DLD1 (cell line): Measurements from ENCODE around the gene KCNA10.

Source experiments
- in situ Hi-C: cut with HindIII; loops from 2 replicates; pipeline ENCODE4 v1.10.0; 2017; ENCODE audit warnings: low sequenced_read_pairs

Gene KCNA10

DNA sequence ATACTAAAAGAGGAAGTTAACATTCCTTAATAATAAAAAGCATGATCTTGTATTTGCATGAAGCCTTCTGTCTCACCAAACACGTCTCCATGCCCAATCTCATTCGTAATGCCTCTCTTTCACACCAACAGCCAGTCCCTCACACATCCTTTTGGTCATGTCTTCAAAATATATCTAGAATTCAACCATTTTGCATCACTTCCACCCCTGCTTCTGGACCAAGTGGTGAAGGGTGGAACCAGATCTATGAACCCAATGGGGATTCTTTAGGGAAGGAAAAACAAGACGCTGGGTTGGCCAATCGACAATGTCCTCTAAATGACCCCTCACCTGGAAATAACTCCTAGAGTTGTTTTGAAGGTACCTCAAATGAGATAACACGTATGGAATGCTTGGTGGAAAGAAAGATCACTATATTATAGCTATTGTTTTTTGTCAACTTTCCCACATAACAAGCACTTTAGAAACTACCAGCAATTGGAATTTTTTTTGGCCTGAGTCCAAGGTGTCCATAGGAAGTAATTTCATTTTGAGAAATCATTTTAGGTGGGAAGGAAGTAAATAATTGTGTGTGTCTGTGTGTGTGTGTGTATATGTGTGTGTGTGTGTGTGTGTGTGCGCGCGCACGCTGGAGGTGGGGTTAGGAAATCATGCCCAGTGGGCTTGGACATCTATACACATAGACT, at the start of gene KCNA10:
KCNA10 (minus strand) TSS at position 51 of the 686 bp plus-strand sequence. CDS start 388 bp downstream, outside the sequence.
- in situ Hi-C loops, result no loop called here

DNA sequence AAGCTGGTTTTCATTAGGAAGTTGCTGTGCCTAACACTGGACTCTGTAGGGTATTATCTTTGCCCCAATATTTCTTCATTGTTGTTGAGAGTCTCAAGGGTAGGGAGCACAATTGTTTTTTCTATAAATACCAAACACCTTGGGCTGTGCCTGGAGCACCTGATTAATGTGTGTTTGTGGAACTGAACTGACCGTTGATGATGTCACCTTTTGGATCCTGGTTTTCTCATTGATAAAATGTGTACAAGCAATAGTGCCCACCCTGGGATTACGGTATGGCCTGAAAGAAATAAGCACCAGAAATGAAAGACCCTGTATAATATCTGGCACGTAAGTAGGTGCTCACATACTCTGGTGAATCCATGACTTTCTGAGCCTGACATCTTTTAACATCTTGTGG, 47.9 kb upstream of the KCNA10 start:
- in situ Hi-C loops, result no loop called here

DNA sequence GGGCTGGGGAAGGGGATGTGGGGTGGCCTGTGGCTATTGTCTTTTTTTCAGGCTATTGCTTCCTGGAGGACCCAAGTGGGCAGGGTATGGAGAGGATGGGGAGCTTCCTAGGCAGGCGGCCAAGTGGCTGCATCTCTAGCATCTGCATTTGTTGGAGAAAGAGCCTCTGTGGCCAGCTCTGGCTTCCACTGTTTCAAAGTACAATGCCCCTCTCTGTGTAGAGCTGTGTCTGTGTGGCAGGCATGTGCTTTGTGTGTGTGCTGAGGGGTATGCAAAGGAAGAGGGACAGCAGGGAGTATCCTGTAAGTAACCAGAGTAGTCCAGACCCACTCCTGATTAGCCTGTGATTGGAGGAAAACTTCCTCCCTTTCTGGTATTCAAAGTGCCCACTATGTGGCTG, 46.6 kb upstream of the KCNA10 start:
- in situ Hi-C loops, result no loop called here

DNA sequence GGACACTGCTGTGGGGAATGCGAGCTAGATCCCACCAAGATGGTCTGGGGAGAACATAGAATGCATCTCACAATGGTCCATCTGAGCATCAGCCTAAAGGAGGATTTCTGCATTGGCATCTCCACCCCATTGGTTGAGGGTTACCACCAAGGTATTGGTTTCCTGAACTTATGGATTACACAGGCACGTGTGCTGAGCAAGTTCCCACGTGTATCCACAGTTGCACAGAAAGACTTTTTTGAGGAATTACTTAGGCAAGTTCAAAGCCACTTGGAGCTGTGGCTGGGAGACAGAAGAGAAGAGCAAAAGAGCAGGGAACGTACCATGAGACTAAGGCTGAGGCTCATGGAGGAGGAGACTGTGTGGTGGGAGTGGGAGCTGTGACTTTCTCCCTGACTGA, 44.1 kb upstream of the KCNA10 start:
- in situ Hi-C loops, result no loop called here

GRCh38 chr1:110561596-110561995, 42.6 kb upstream of the KCNA10 start:
- in situ Hi-C loops, result no loop called here

- in situ Hi-C loops, result no loop called here
These were observed 40.2 kb upstream of the KCNA10 start for GRCh38 chr1:110559157-110559556.

DNA sequence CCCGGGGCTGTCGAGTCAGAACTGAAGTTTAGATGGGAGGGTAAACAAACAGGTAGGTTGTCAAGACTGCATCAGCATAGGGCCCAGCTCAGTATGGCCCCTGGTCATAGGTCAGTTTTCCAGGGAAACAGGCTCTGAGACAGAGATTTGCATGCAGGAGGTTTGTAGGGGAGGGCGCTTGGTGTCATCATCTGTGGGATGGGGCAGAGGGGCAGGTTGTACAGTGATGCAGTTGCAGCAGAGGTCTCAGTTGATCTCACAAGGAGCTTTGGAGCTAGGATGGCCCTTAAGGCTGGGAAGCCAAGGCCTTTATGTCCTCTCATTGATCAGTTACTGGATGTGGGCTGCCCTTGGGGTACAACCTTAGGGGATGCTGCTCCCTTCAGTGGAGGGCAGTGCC, 38.5 kb upstream of the KCNA10 start:
- in situ Hi-C loops, result no loop called here

GRCh38 chr1:110556471-110556807, 37.5 kb upstream of the KCNA10 start:
- in situ Hi-C loops, result no loop called here

GRCh38 chr1:110555807-110556470, 37.0 kb upstream of the KCNA10 start:
- in situ Hi-C loops, result no loop called here

GRCh38 chr1:110554871-110555801, 36.2 kb upstream of the KCNA10 start:
- in situ Hi-C loops, result no loop called here

DNA sequence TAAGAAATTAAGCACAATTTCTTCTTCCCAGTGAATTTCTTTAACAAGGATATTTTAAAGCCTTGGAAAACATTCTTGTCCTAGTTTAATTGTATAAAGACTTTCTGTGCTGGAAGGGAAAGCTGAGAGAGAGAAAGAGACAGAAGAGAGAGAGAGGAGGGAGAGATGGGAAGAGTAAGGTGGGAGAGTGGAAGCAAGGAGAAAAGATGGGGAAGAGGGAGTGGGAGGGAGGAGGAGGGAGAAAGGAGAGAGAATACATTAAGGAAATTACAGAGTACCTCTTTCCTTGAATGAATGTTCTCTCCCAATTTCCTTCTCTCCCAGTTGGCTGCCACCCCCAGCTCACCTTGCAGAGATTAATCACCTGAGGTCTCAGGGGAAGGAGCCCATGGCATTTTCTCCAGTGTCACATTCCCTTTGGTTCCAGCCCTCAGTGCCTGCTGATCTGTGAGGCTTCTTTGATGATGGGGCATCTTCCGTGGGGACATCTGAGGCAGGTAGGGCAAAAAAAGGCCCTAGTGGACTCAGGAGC, 32.4 kb upstream of the KCNA10 start:
- in situ Hi-C loops, result no loop called here

DNA sequence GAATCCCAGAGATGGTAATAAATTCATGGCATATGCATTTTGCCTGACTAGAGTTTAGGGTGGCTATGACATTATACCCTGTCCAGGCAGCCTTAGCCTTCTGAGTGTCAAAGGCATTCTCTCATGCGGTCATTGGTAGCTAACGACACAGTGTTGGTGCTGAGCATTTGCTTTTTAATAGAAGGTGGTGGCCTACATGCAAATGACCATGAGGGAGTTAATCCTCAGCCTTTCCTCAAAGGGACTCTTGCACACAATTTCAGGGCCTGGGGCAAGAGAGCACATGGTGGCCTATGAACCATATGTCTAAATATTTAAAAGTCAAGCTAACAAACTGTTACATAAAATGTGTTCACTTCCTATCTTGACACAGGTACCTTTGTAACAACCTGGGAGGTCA, 30.9 kb upstream of the KCNA10 start:
- in situ Hi-C loops, result no loop called here

- in situ Hi-C loops, result no loop called here
These were observed 29.4 kb upstream of the KCNA10 start for GRCh38 chr1:110548381-110548780.

DNA sequence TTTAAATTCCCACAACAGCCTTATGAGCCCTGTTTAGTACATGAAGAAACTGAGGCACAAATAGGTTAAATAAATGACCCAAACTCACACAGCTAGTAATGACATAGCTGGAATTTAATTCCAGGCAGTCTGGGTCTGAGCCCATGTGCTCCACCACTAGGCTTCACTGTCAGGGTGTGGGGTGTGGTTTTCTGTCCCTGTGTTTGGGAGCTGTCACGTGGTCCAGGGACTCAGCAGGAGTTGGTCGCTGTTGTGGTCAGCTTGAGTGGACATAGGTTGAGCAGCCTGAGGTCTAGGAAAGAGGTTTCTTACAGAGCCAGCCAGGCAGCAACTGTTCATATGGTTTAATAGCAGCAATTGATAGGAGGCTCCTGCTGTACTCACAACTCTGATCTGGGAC, 28.0 kb upstream of the KCNA10 start:
- in situ Hi-C loops, result no loop called here

GRCh38 chr1:110545492-110545891, 26.5 kb upstream of the KCNA10 start:
- in situ Hi-C loops, result no loop called here

GRCh38 chr1:110544753-110545152, 25.8 kb upstream of the KCNA10 start:
- in situ Hi-C loops, result no loop called here

DNA sequence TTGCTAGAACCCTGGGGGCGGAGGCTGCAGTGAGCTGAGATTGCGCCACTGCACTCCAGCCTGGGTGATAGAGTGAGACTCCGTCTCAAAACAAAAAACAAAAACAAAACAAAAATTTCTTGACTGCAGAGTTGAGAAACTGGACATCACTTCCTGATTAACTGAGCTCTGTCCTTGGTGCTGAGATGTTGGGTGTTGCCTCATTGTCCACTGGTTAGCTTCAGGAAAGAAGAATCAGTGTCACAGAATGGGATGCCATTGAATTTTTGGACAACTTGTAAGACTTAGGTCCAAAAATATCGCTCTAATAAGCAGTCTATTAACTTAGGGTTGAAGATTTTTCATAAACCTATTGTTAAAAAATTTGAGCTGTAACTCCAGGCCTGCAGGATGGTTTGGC, 23.8 kb upstream of the KCNA10 start:
- in situ Hi-C loops, result no loop called here

- in situ Hi-C loops, result no loop called here
These were observed 23.0 kb upstream of the KCNA10 start for GRCh38 chr1:110541906-110542395.

DNA sequence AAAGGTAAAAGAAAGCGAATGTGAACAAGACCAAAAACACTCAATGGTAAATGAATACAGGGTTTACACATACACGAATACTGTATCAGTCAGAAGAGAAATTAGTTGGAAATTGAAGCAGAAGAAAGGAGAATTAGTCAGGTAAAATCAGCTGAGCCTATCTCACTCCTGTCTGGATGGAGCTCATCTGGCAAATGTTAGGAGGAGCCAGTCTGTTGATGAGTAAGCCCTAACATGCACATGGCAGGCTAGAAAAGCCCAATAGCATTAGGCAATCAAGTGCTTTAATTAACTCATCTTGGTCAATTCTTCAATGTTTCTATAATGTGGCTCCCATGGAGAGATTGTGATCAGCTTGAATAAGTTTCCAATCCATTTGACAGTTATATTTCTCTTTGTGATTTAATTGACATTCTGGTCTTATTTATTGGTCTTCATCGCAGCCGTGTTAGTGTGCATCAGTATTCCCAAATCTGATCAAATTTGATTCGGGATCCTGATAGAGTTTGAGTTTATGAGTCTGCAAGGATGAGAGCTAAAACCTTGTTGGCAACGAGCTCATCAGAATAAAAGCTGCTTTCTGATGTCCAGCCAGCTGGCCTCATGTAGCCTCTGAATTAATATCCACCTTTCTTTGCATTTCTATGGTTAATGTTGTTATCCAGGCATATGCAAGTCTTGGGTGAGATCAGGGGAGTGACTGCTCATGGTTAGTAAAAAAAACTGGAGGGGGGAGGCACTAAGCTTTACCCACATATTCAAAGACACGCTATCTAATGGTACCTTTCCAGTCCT, 22.1 kb upstream of the KCNA10 start:
- in situ Hi-C loops, result no loop called here

DNA sequence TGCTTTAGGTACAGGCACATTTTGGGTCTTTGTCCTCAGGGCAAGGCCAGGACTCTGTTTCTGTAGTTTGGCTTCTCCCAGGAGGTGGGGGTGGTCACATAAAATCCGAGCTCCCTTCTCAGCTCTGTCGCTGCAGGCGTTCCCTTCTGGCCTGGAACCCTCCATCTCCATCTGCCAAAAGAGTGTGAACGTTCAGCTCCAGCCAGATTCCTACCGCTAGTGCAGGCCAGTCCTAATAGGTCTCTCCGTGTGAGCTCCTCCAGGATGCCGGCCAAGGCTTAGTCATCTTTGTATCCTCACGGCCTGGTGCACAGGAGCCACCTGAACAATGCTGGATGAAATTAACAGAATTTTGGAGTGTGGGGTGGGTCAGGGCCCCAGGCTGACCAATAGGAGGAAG, 19.9 kb upstream of the KCNA10 start:
- in situ Hi-C loops, result no loop called here

GRCh38 chr1:110538075-110538474, 19.1 kb upstream of the KCNA10 start:
- in situ Hi-C loops, result no loop called here
